GM18868 (cell line): ENCODE measurements around the gene SMAP2.

Experiments used
- ATAC-seq: cut with Tn5 transposase; IDR thresholded peaks from one replicate; pipeline ENCODE4 v1.9.1; 2021; ENCODE audit warnings: mild to moderate bottlenecking, moderate library complexity; ENCODE audit not compliant: unreplicated experiment

Gene SMAP2

GRCh38 chr1:40413527-40414252 lies 40.2 kb downstream of the SMAP2 start:
- no peak for ATAC-seq

- no peak for ATAC-seq
Measured at GRCh38 chr1:40414331-40414730, 40.8 kb downstream of the SMAP2 start.

GRCh38 chr1:40416709-40417108 lies 43.2 kb downstream of the SMAP2 start:
- no peak for ATAC-seq

- no peak for ATAC-seq
Measured at GRCh38 chr1:40421431-40422384, 48.2 kb downstream of the SMAP2 start.

- ATAC-seq, result no peak
Measured at GRCh38 chr1:40422630-40423263, 49.2 kb downstream of the SMAP2 start.

GRCh38 chr1:40423264-40423642 lies 49.7 kb downstream of the SMAP2 start:
- ATAC-seq, result no peak

GRCh38 chr1:40423951-40424618 lies 50.6 kb downstream of the SMAP2 start:
- ATAC-seq, result no peak

GRCh38 chr1:40425198-40425597 lies 51.7 kb downstream of the SMAP2 start:
- no peak for ATAC-seq

- ATAC-seq, result no peak
Measured at GRCh38 chr1:40431385-40431784, 57.9 kb downstream of the SMAP2 start.

GRCh38 chr1:40432644-40433390 lies 59.3 kb downstream of the SMAP2 start:
- ATAC-seq, result no peak

GRCh38 chr1:40435471-40435870 lies 61.9 kb downstream of the SMAP2 start:
- ATAC-seq, result no peak

GRCh38 chr1:40435876-40436275 lies 62.3 kb downstream of the SMAP2 start:
- ATAC-seq, result no peak

- no peak for ATAC-seq
Measured at GRCh38 chr1:40438391-40439015, 65.0 kb downstream of the SMAP2 start.

GRCh38 chr1:40439247-40439646 lies 65.7 kb downstream of the SMAP2 start:
- ATAC-seq, result no peak

GRCh38 chr1:40449684-40450494 lies 76.4 kb downstream of the SMAP2 start, which contains the start of gene ZFP69B:
ZFP69B (plus strand) TSS chr1:40450476; CDS start chr1:40450962, 486 bp downstream.
- ATAC-seq, result peak; percentile 82

- ATAC-seq, result peak; percentile 42
Measured at GRCh38 chr1:40450495-40451237, 77.1 kb downstream of the SMAP2 start.

- peak; percentile 16 for ATAC-seq
Measured at GRCh38 chr1:40451238-40451585, 77.7 kb downstream of the SMAP2 start.

- ATAC-seq, result no peak
Measured at GRCh38 chr1:40454873-40455272, 81.3 kb downstream of the SMAP2 start.
